Calu3 (cell line): ENCODE results near the gene DDX10. TPM values are rescaled to one million over a fixed set of nuclear protein-coding genes. Genes with fewer than 3 reads are reported as not detected.

Experiments used
- BruUV-seq: library from RNA; stranded (reverse); fragments of 400-500 nt; replicated peaks from 2 replicates; lab custom pipeline; 2021; lab: Mats Ljungman, UMichigan
- CTCF ChIA-PET: fragments of 300-600 bp; sonication (Branson Sonifier 250); formaldehyde crosslinking; loops from one replicate; lab custom pipeline; 2022; ENCODE audit warnings: antibody characterized with exemption; lab: Charles Lee
- DNase-seq: peaks from one replicate; pipeline ENCODE4 v3.0.0; 2022
- H3K27ac Mint-ChIP-seq: one replicate; pipeline ENCODE4 v1.8.0; 2022; ENCODE audit warnings: mixed read lengths; ENCODE audit not compliant: unreplicated experiment
- H3K27me3 Mint-ChIP-seq: one replicate; pipeline ENCODE4 v1.8.0; 2022; ENCODE audit warnings: mixed read lengths; ENCODE audit not compliant: unreplicated experiment
- H3K36me3 Mint-ChIP-seq: one replicate; pipeline ENCODE4 v1.8.0; 2022; ENCODE audit warnings: mild to moderate bottlenecking, moderate library complexity, mixed read lengths; ENCODE audit not compliant: insufficient read depth, unreplicated experiment
- H3K4me1 Mint-ChIP-seq: one replicate; pipeline ENCODE4 v1.8.0; 2022; ENCODE audit warnings: mild to moderate bottlenecking, low read depth, mixed read lengths; ENCODE audit not compliant: unreplicated experiment
- H3K4me3 Mint-ChIP-seq: one replicate; pipeline ENCODE4 v1.8.0; 2022; ENCODE audit warnings: mild to moderate bottlenecking, low read depth, moderate library complexity, mixed read lengths; ENCODE audit not compliant: unreplicated experiment
- H3K9me3 Mint-ChIP-seq: one replicate; pipeline ENCODE4 v1.8.0; 2022; ENCODE audit warnings: low read depth, mixed read lengths; ENCODE audit not compliant: unreplicated experiment
- CTCF ChIP-seq: fragments of 200-600 bp; IDR thresholded peaks from one replicate; pipeline ENCODE4 v1.8.0; 2022; ENCODE audit warnings: antibody characterized with exemption; ENCODE audit not compliant: unreplicated experiment
- intact Hi-C: fragments of 100-400 bp; cut with micrococcal nuclease; formaldehyde crosslinking; loops from one replicate; pipeline ENCODE4 v1.10.0; 2022; ENCODE audit not compliant: unreplicated experiment
- total RNA-seq: library from RNA; stranded (reverse); gene quantifications from 2 replicates; pipeline ENCODE4 v1.2.3, GENCODE V29; 2022

DDX10 gene
- total RNA-seq, 1 experiment from 2014 or later, result 31.2 TPM

GRCh38 chr11:108620958-108621772 lies 43.7 kb upstream of the DDX10 start:
- H3K4me1 Mint-ChIP-seq, result peaks cover 13% of the 10 kb centered on the region
- CTCF ChIA-PET, result no interaction called here
- TF ChIP-seq CTCF, result no peak
- peaks cover 5% of the 10 kb centered on the region for H3K36me3 Mint-ChIP-seq
- H3K27ac Mint-ChIP-seq, result no peak overlapping the region
- intact Hi-C loops, result no loop called here
- H3K27me3 Mint-ChIP-seq, result no peaks in the 10 kb centered on the region
- H3K4me3 Mint-ChIP-seq, result no peak overlapping the region
- BruUV-seq, result no TSS peak
- no peaks in the 10 kb centered on the region for H3K9me3 Mint-ChIP-seq
- DNase-seq, result no peak

- CTCF ChIA-PET, result no interaction called here
- H3K27me3 Mint-ChIP-seq, result no peaks in the 10 kb centered on the region
- BruUV-seq, result no TSS peak
- DNase-seq, result no peak
- H3K4me1 Mint-ChIP-seq, result peaks cover 13% of the 10 kb centered on the region
- peaks cover 1% of the 10 kb centered on the region for H3K9me3 Mint-ChIP-seq
- intact Hi-C loops, result no loop called here
- no peak overlapping the region for H3K27ac Mint-ChIP-seq
- no peak overlapping the region for H3K4me3 Mint-ChIP-seq
- H3K36me3 Mint-ChIP-seq, result peaks cover 5% of the 10 kb centered on the region
- no peak for TF ChIP-seq CTCF
Observed at GRCh38 chr11:108622341-108622740, 42.5 kb upstream of the DDX10 start.

GRCh38 chr11:108624196-108624925 lies 40.5 kb upstream of the DDX10 start:
- no TSS peak for BruUV-seq
- H3K9me3 Mint-ChIP-seq, result peaks cover 5% of the 10 kb centered on the region
- no peak for TF ChIP-seq CTCF
- CTCF ChIA-PET, result no interaction called here
- no peak overlapping the region for H3K27ac Mint-ChIP-seq
- peaks cover 5% of the 10 kb centered on the region for H3K36me3 Mint-ChIP-seq
- H3K27me3 Mint-ChIP-seq, result no peaks in the 10 kb centered on the region
- no peak for DNase-seq
- no peak overlapping the region for H3K4me3 Mint-ChIP-seq
- peaks cover 13% of the 10 kb centered on the region for H3K4me1 Mint-ChIP-seq
- intact Hi-C loops, result no loop called here

- BruUV-seq, result no TSS peak
- no peak for TF ChIP-seq CTCF
- H3K4me1 Mint-ChIP-seq, result no peaks in the 10 kb centered on the region
- DNase-seq, result no peak
- no peaks in the 10 kb centered on the region for H3K27me3 Mint-ChIP-seq
- no peak overlapping the region for H3K27ac Mint-ChIP-seq
- no peak overlapping the region for H3K4me3 Mint-ChIP-seq
- CTCF ChIA-PET, result no interaction called here
- intact Hi-C loops, result no loop called here
- H3K36me3 Mint-ChIP-seq, result no peaks in the 10 kb centered on the region
- H3K9me3 Mint-ChIP-seq, result peaks cover 5% of the 10 kb centered on the region
Observed at GRCh38 chr11:108628326-108628725, 36.5 kb upstream of the DDX10 start.
